ENCODE data around the gene AHSG. TPM values are rescaled to one million over a fixed set of nuclear protein-coding genes. Genes with fewer than 3 reads are reported as not detected.

Gene AHSG, protein sequence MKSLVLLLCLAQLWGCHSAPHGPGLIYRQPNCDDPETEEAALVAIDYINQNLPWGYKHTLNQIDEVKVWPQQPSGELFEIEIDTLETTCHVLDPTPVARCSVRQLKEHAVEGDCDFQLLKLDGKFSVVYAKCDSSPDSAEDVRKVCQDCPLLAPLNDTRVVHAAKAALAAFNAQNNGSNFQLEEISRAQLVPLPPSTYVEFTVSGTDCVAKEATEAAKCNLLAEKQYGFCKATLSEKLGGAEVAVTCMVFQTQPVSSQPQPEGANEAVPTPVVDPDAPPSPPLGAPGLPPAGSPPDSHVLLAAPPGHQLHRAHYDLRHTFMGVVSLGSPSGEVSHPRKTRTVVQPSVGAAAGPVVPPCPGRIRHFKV
- 0.18 TPM in 1 of 5 replicates, not detected in the others for total RNA-seq (2022; extraction: Qiagen RNA extraction; ENCODE audit: low read depth)

DNA sequence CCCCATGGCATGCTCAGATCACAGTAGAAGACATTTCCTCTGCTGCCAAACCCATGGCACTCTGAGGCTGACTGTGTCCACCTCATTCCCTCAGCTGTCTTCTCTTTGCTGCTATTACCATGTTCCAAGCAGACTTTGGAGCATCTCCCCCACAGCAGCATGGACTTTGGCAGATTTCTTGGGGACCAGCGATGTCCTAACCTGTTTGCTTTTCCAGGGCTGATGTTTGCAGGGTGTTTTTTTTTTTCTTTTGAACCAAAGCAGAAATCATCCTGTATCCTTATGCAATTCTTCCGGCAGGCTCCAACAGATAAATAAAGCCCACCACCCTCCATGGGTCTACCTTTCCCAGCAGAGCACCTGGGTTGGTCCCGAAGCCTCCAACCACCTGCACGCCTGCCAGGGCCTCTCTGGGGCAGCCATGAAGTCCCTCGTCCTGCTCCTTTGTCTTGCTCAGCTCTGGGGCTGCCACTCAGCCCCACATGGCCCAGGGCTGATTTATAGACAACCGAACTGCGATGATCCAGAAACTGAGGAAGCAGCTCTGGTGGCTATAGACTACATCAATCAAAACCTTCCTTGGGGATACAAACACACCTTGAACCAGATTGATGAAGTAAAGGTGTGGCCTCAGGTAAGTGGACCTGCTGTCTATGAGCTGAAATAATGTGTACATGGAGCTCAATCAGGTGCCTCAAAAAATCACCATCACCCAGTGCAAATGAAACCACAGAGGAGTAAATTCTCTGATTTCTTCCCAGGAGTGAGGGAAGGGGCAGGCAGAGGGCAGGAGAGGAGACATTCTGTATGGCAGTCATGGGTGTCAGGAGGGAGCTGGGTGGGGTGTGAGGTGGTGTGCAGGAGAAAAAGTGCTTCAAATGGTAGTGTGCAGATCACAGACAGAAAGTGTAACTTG lies at the start of gene AHSG:
TSS of gene AHSG (plus strand) at position 340 of the 916 bp plus-strand sequence. CDS start at position 422, 82 bp downstream.

DNA sequence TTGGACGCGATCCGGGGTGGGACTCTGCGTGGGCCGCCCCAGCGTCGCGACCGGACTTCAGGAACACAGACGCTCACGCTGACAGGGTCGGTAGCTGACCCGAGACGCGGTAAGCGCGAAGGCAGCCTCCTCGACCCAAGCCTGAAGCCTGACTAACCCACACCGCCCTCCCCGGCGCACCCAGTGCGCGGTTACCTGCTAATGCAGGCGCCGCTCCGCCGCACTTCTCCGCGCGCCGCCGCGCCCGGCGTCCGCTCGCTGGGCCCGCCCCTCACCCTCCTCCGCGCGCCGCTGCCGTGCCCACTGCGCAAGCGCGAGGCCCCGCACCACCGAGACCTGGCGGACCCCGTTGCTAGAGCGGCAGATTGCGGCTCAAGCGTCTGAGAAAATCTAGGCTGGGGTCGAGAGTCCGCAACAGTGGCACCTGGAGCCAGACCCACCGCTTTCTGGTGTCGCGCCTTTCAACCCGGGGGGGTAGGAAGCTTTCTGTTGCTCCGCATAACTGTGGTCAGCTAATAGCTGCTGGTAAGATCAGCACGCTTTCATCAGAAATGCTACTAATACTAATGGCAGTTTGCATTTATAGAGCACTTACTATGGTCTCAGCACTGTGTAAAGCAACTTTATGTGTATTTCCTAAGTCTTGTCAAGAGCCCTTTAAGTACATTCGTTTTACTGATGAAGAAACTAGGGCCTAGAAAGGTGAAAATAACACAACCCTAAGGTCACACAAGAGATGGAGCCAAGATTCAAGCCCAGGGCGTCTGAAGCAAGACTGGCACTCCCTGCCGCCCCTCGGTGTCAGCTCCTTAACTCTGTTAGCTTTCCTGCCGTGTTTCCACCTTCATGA lies 45.6 kb upstream of the AHSG start, which contains the start of gene TBCCD1:
TSS of gene TBCCD1 (minus strand) at position 268 of the 850 bp plus-strand sequence. CDS start 3,010 bp downstream, outside the sequence.

DNA sequence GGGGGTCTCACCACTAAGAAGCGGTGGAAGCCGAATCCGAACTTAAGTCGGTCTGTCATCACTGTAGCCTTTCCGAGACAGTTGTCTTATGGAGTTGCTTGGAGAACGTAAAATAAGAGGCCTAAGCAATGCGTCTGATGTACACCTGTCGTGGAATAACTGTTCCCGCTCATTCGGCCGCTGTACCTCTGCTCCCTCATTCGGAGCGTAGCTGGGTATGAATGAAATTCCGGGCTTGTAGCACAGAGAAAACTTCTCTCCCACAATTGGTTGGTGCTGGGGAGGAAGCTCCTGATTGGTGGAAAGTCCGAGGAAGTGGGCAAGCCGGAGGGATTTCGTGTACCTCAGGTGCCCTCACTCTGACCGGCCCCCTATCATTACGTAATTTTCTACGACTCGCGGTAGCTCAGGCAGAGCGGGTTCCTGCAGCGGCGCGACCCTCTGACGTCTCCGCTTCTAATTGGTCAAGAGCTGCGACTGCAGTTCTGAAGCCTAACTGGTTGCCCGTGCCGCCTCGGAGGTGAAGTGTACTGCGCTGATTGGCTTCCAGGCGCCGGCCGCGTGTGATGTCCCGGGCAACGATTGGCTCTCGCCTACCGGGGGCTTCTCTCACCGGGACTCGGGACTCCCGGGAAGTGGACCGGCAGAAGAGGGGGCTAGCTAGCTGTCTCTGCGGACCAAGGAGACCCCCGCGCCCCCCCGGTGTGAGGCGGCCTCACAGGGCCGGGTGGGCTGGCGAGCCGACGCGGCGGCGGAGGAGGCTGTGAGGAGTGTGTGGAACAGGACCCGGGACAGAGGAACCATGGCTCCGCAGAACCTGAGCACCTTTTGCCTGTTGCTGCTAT lies 42.5 kb upstream of the AHSG start, which contains the start of gene DNAJB11:
TSS of gene DNAJB11 (plus strand) at position 625 of the 845 bp plus-strand sequence. CDS start at position 803, 178 bp downstream.

DNA sequence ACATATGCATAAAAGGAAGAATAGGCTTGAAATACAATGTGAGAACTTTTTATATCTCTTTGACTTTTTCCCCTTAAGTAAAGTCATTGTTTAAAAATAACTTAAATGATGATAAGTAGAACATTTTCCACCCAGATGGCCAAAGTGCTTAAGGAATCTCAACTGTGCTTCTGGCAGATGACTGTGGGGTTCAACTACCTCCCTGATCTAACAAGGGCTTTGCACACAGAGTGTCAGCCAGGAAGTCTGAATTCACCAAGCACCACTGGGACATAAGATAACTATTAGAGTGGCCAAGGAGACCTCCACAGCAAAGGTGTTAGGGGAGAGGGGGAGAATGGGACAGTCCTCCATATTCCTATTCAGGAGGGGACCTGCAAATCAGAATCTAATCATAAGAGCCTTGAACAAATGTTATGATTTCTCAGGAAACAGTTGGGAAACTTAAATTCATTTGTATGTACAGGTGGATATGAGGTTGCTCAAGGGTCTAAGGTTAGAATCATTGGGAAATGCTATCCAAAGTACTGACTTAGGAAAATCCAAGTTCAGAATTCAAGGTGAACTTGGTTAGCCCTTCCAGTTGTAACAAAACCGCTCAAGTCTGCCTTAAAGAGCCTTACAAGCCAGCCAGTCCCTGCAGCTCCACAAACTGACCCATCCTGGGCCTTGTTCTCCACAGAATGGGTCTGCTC lies 27.1 kb downstream of the AHSG start, which contains the start of gene FETUB:
TSS of gene FETUB (plus strand) at position 622 of the 695 bp plus-strand sequence. CDS start at position 684, 62 bp downstream.

DNA sequence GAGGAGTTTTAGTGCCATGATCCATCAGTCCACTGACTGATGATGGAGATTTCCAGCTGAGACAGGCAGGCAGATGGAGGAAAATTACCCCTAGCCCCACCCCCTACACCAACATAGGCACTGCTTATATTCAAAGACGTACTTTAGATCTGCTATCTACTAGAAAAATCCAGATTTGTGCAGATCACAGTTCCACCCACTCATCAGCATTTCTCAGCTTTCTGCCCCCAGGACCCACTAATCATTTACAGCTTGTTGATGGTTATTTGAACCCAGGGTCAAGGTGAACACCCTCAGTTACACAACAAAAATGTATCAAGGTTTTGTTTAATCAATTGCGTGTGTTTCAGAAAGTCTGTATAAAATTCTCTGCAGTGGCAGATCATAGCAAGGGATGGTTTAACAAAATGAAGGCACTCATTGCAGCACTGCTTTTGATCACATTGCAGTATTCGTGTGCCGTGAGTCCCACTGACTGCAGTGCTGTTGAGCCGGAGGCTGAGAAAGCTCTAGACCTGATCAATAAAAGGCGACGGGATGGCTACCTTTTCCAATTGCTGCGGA lies 52.8 kb downstream of the AHSG start, which contains the start of gene HRG:
TSS of gene HRG (plus strand) at position 390 of the 564 bp plus-strand sequence. CDS start at position 408, 18 bp downstream.

Other genes starting within 250 kb of the AHSG start
- 0.44 to 1.5 TPM (median 0.61 TPM) in 5 replicates for gene CRYGS, start 68.7 kb upstream of the AHSG start, total RNA-seq (2022; extraction: Qiagen RNA extraction; ENCODE audit: low read depth)
- gene TBCCD1, start 45.7 kb upstream of the AHSG start, total RNA-seq (2022; extraction: Qiagen RNA extraction; ENCODE audit: low read depth): 5.5 to 6.5 TPM (median 6.3 TPM) in 5 replicates
- 51.0 to 57.0 TPM (median 54.6 TPM) in 5 replicates for gene DNAJB11, start 42.3 kb upstream of the AHSG start, total RNA-seq (2022; extraction: Qiagen RNA extraction; ENCODE audit: low read depth)
- 0.07 to 0.37 TPM (median 0.26 TPM) in 3 of 5 replicates, not detected in the others for gene FETUB, start 27.3 kb downstream of the AHSG start, total RNA-seq (2022; extraction: Qiagen RNA extraction; ENCODE audit: low read depth)
- gene HRG, start 53.0 kb downstream of the AHSG start, total RNA-seq (2022; extraction: Qiagen RNA extraction; ENCODE audit: low read depth): not detected in 5 replicates
- gene KNG1, start 104.3 kb downstream of the AHSG start, total RNA-seq (2022; extraction: Qiagen RNA extraction; ENCODE audit: low read depth): 0.09 TPM in 1 of 5 replicates, not detected in the others
- gene EIF4A2, start 170.5 kb downstream of the AHSG start, total RNA-seq (2022; extraction: Qiagen RNA extraction; ENCODE audit: low read depth): 102 to 148 TPM (median 131 TPM) in 5 replicates
- gene RFC4, start 193.4 kb downstream of the AHSG start, total RNA-seq (2022; extraction: Qiagen RNA extraction; ENCODE audit: low read depth): 46.2 to 67.7 TPM (median 46.8 TPM) in 5 replicates
- gene ADIPOQ, start 229.7 kb downstream of the AHSG start, total RNA-seq (2022; extraction: Qiagen RNA extraction; ENCODE audit: low read depth): not detected in 5 replicates